GM12878 (cell line): Measurements from ENCODE around the gene BRINP2. TPM values are rescaled to one million over a fixed set of nuclear protein-coding genes. Genes with fewer than 3 reads are reported as not detected.

ENCODE experiments used
- ATAC-seq: fragments of 200-7000 bp; cut with Tn5 transposase; 3 replicates; pipeline ENCODE4 v1.9.1; 2020; ENCODE audit warnings: mild to moderate bottlenecking, moderate library complexity
- BruUV-seq: library from RNA; stranded (reverse); fragments of 400-500 nt; replicated peaks from 2 replicates; lab custom pipeline; 2021; lab: Mats Ljungman, UMichigan
- CTCF ChIA-PET: fragments of 300-600 bp; sonication (Branson Sonifier 250); formaldehyde crosslinking; extraction: SDS; loops from one replicate; lab custom pipeline; 2021; ENCODE audit warnings: inconsistent platforms; lab: Yijun Ruan, JAX
- POLR2A ChIA-PET: fragments of 350-600 bp; formaldehyde crosslinking; extraction: SDS; loops from one replicate; lab custom pipeline; 2021; ENCODE audit warnings: inconsistent platforms; lab: Charles Lee
- RAD21 ChIA-PET: fragments of 300-600 bp; sonication (Branson Sonifier 250); formaldehyde crosslinking; loops from one replicate; lab custom pipeline; 2023; ENCODE audit warnings: antibody characterized with exemption; ENCODE audit not compliant: unreplicated experiment; lab: Charles Lee
- SMC1A ChIA-PET: fragments of 300-600 bp; sonication (Branson Sonifier 250); formaldehyde crosslinking; loops from one replicate; lab custom pipeline; 2023; ENCODE audit not compliant: unreplicated experiment, uncharacterized antibody; lab: Charles Lee
- DNase-seq: peaks from one replicate; pipeline ENCODE4 v3.0.0-alpha.2; 2011; ENCODE audit warnings: low read depth, low spot score
- FAIRE-seq: peaks from 3 replicates; lab custom pipeline; 2011; peaks lifted over from hg19 to GRCh38; lab: Jason Lieb, UNC
- H2AFZ ChIP-seq: 2 replicates; pipeline ENCODE4 v1.6.0; 2011; ENCODE audit warnings: low read depth, low read length, control low read depth; ENCODE audit not compliant: control insufficient read depth
- H3K27ac ChIP-seq: 2 replicates; pipeline ENCODE4 v1.5.1; 2011; ENCODE audit warnings: control low read depth; ENCODE audit not compliant: control insufficient read depth, insufficient read depth
- H3K27me3 ChIP-seq, 2 experiments: replicated peaks in 1 of 2; 2 replicates each; pipeline versions ENCODE4 v1.6.0 to v1.6.1; 2011; ENCODE audit warnings: low read length in 1 of 2; ENCODE audit not compliant: control insufficient read depth in 2 of 2, insufficient read depth in 2 of 2
- H3K36me3 ChIP-seq, 2 experiments: 2 replicates each; pipeline ENCODE4 v1.5.1; 2011; ENCODE audit warnings: low read length in 1 of 2; ENCODE audit not compliant: control insufficient read depth in 2 of 2, insufficient read depth in 2 of 2
- H3K4me1 ChIP-seq: 2 replicates; pipeline ENCODE4 v1.6.1; 2011; ENCODE audit warnings: mild to moderate bottlenecking, low read length, moderate library complexity, mixed read lengths; ENCODE audit not compliant: control insufficient read depth, insufficient read depth
- H3K4me2 ChIP-seq: 2 replicates; pipeline ENCODE4 v1.6.0; 2011; ENCODE audit warnings: control low read depth; ENCODE audit not compliant: control insufficient read depth, insufficient read depth
- H3K4me3 ChIP-seq: fragments of 200-600 bp; sonication (generic); 2 replicates; pipeline ENCODE4 v1.5.1; 2016
- H3K79me2 ChIP-seq: 2 replicates; pipeline ENCODE4 v1.6.0; 2011; ENCODE audit warnings: low read length; ENCODE audit not compliant: control insufficient read depth, insufficient read depth
- H3K9ac ChIP-seq: 2 replicates; pipeline ENCODE4 v1.8.0; 2011; ENCODE audit warnings: low read length, control low read depth, mixed read lengths; ENCODE audit not compliant: control insufficient read depth, insufficient read depth
- H3K9me3 ChIP-seq: replicated peaks from 3 replicates; pipeline ENCODE4 v1.5.1; 2011; ENCODE audit warnings: mild to moderate bottlenecking, low read length; ENCODE audit not compliant: control insufficient read depth, insufficient read depth
- H4K20me1 ChIP-seq: 2 replicates; pipeline ENCODE4 v1.6.0; 2011; ENCODE audit not compliant: control insufficient read depth, insufficient read depth
- HDAC6 ChIP-seq: fragments of 200-600 bp; sonication (generic); IDR thresholded peaks from one replicate; pipeline ENCODE4 v1.8.0; 2017; ENCODE audit warnings: antibody characterized with exemption; ENCODE audit not compliant: unreplicated experiment
- HDGF ChIP-seq: fragments of 450-650 bp; IDR thresholded peaks from 2 replicates; pipeline ENCODE4 v1.6.1; 2016; ENCODE audit warnings: antibody characterized with exemption
- RAD21 ChIP-seq: IDR thresholded peaks from 2 replicates; pipeline ENCODE4 v1.6.1; 2011; ENCODE audit warnings: mild to moderate bottlenecking, low read depth, low read length, moderate library complexity; ENCODE audit not compliant: insufficient read depth
- RUNX3 ChIP-seq: IDR thresholded peaks from 2 replicates; pipeline ENCODE4 v1.6.1; 2012; ENCODE audit warnings: low read length, inconsistent platforms
- SMC3 ChIP-seq: IDR thresholded peaks from 2 replicates; pipeline ENCODE4 v1.6.1; 2011; ENCODE audit warnings: low read length, improper control_type of control experiment, borderline replicate concordance
- TCF3 ChIP-seq: IDR thresholded peaks from 2 replicates; pipeline ENCODE4 v1.6.1; 2012; ENCODE audit warnings: low read depth, mild to moderate bottlenecking, low read length, borderline replicate concordance; ENCODE audit not compliant: insufficient read depth
- WGBS: methylation state at CpG from one replicate; pipeline ENCODE4 v1.1.6; 2016; ENCODE audit warnings: low lambda C conversion rate; ENCODE audit not compliant: insufficient replicate concordance, insufficient coverage; ENCODE audit errors: missing lambda C conversion rate; 5-methylcytosine and 5-hydroxymethylcytosine counted together
- in situ Hi-C: fragments of 300-500 bp; cut with MboI; formaldehyde crosslinking; loops from 9 replicates; pipeline ENCODE4 v1.14.3; 2018; ENCODE audit warnings: mixed read lengths
- intact Hi-C: fragments of 100-400 bp; cut with micrococcal nuclease; formaldehyde crosslinking; loops from one replicate; pipeline ENCODE4 v1.14.2; 2022; ENCODE audit not compliant: unreplicated experiment
- polyA plus RNA-seq, 11 experiments: library from polyadenylated mRNA; depleted of rRNA in 4 of 11; unstranded in 6 of 11; stranded (reverse) in 5 of 11; fragments of >200 nt; fragmentation: Nextera tagmentation in 4 of 11; fragmentation: Illumina TruSeq in 1 of 11; extraction: Ambion mirVana in 4 of 11; extraction: Trizol in 1 of 11; gene quantifications; 1 replicate in 1 of 11; 2 replicates in 10 of 11; pipeline versions ENCODE4 v1.2.1 to v1.2.3, GENCODE V29; 2011 to 2016; ENCODE audit warnings: inconsistent platforms in 2 of 11, missing spikeins in 2 of 11, low read depth in 1 of 11
- total RNA-seq, 4 experiments: library from RNA; depleted of rRNA in 3 of 4; stranded (reverse); fragments of >200 nt in 3 of 4; fragmentation: Illumina TruSeq in 1 of 4; extraction: Trizol in 1 of 4; gene quantifications; 2 replicates each; pipeline versions ENCODE4 v1.2.1 to v1.2.3, GENCODE V29; 2013 to 2021
- TF ChIP-seq, protein P1 (sequence below), 3 experiments: IDR thresholded peaks in 2 of 3; conservative IDR thresholded peaks in 1 of 3; 2 replicates each; pipeline ENCODE4 v1.5.1; 2011; ENCODE audit warnings: low read depth in 3 of 3, low read length in 3 of 3, mild to moderate bottlenecking in 3 of 3, control low read depth in 2 of 3, moderate library complexity in 2 of 3, inconsistent platforms in 1 of 3, mixed read lengths in 1 of 3; ENCODE audit not compliant: control insufficient read depth in 2 of 3, insufficient read depth in 1 of 3; ENCODE audit errors: extremely low read depth in 1 of 3
- TF ChIP-seq, protein P2 (sequence below): fragments of 450-650 bp; IDR thresholded peaks from 2 replicates; pipeline ENCODE4 v1.6.1; 2016; ENCODE audit warnings: mild to moderate bottlenecking

The BRINP2 gene
- total and polyA plus RNA-seq, 10 of the 15 experiments (the other 5 are each of a cell fraction or from before 2014, with no cell fraction given), result 0.03 TPM; not detected in 9

DNA sequence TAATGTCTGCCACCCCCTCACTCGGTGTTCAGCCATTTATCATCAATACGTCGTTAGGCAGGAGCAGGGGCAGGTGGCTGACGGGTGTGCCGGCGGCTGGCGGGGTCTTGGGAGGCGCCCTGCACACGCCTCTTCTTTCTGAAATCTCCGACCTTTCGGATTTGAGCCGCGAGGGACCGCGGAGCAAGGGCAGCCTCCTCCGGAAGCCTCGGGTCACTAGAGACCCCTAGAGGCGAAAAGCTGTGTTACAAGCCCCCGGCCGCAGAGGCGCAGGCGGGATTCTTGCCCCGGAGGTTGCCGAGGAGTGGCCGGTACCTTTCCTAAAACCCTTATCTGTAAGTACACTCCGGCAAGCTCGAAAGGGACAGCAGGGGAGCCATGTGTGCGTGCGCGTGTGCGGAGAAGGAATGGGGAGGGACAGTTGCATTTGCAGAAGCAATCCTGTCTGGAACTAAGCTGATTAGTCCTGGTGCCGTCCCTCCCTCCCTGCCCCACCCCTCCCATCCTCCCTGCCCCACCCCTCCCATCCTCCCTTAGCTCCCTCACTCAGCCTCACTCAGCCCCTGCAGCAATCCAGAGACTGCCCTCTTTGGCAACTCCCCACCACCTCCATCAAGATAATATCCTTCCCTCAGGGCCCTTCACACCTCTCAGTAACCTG is 11.0 kb downstream of the BRINP2 start:
- DNase-seq, result no peak
- FAIRE-seq, result no peak
- in situ Hi-C loops, result no loop called here
- ChIA-PET SMC1A (interaction anchor here (0.7 to 1.0 kb wide), 5 partner anchors 8 to 285 kb away, joined by 3 read pairs; no protein-coding TSS in a partner anchor), RAD21 (interaction anchor here (0.6 kb wide), 1 partner anchor 609 kb away, joined by 4 read pairs; no protein-coding TSS in a partner anchor), CTCF (interaction anchor here (0.6 to 2.4 kb wide), 12 partner anchors 8 to 1827 kb away, joined by 3 to 12 read pairs (median 4); partner anchors contain the start of gene ASTN1), POLR2A (no interaction called here)
- no peaks in the 10 kb centered on the region for H3K4me1 ChIP-seq
- WGBS, result under 1% methylated on average over 27 of the region's 32 CpGs
- no peaks in the 10 kb centered on the region for H3K9me3 ChIP-seq
- peak overlapping the region; percentile 24; the same call in 1 of the 2 replicates for H2AFZ ChIP-seq
- no peak overlapping the region for H3K4me3 ChIP-seq
- H4K20me1 ChIP-seq, result no peaks in the 10 kb centered on the region
- peaks cover 0 to 7% of the 10 kb centered on the region in 2 experiments; a peak in 3 of 4 replicates for H3K27me3 ChIP-seq
- H3K79me2 ChIP-seq, result no peaks in the 10 kb centered on the region
- intact Hi-C loops, result loop anchor here (1.0 to 10.0 kb wide), 3 partner anchors 234 to 763 kb away; no protein-coding TSS in a partner anchor
- no peak overlapping the region for H3K9ac ChIP-seq
- TF ChIP-seq HDGF (no peak), HDAC6 (no peak), TCF3 (no peak), RUNX3 (0 out of 2 replicates have a peak, but pooled peaks have one; percentile 6), SMC3 (peak; percentile 47), RAD21 (peak; percentile 63)
- TF ChIP-seq, protein P1, sequence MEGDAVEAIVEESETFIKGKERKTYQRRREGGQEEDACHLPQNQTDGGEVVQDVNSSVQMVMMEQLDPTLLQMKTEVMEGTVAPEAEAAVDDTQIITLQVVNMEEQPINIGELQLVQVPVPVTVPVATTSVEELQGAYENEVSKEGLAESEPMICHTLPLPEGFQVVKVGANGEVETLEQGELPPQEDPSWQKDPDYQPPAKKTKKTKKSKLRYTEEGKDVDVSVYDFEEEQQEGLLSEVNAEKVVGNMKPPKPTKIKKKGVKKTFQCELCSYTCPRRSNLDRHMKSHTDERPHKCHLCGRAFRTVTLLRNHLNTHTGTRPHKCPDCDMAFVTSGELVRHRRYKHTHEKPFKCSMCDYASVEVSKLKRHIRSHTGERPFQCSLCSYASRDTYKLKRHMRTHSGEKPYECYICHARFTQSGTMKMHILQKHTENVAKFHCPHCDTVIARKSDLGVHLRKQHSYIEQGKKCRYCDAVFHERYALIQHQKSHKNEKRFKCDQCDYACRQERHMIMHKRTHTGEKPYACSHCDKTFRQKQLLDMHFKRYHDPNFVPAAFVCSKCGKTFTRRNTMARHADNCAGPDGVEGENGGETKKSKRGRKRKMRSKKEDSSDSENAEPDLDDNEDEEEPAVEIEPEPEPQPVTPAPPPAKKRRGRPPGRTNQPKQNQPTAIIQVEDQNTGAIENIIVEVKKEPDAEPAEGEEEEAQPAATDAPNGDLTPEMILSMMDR (IDR thresholded peaks at IDR 0.05 in 2 of 3, conservative IDR thresholded peaks at IDR 0.05 in 1 of 3; ENCODE audit: control insufficient read depth in 2 of 3, extremely low read depth in 1 of 3, insufficient read depth in 1 of 3, low read depth in 3 of 3, low read length in 3 of 3), result peak; percentile 71 to 84 (median 77)
- TF ChIP-seq, protein P2, sequence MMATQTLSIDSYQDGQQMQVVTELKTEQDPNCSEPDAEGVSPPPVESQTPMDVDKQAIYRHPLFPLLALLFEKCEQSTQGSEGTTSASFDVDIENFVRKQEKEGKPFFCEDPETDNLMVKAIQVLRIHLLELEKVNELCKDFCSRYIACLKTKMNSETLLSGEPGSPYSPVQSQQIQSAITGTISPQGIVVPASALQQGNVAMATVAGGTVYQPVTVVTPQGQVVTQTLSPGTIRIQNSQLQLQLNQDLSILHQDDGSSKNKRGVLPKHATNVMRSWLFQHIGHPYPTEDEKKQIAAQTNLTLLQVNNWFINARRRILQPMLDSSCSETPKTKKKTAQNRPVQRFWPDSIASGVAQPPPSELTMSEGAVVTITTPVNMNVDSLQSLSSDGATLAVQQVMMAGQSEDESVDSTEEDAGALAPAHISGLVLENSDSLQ, result no peak
- BruUV-seq, result no TSS peak
- H3K4me2 ChIP-seq, result no peak overlapping the region
- H3K27ac ChIP-seq, result no peak overlapping the region
- ATAC-seq, result peak; percentile 98
- H3K36me3 ChIP-seq, result no peaks in the 10 kb centered on the region
